ENCODE measurements around the gene ATP6V0A4.
"Not testable (repeated sequence)": the region's sequence is repeated elsewhere in the genome, so short reads cannot be mapped to it uniquely, and the experiment has no call there.

ATP6V0A4 gene

GRCh38 chr7:138748666-138749065, 49.3 kb downstream of the ATP6V0A4 start:
- no peak for DNase-seq

GRCh38 chr7:138746073-138746472, 51.9 kb downstream of the ATP6V0A4 start:
- DNase-seq, result no peak

GRCh38 chr7:138745189-138745588, 52.8 kb downstream of the ATP6V0A4 start:
- no peak for DNase-seq

GRCh38 chr7:138741453-138741735, 56.6 kb downstream of the ATP6V0A4 start:
- no peak for DNase-seq

- DNase-seq, result no peak
Measured at GRCh38 chr7:138739859-138740258, 58.1 kb downstream of the ATP6V0A4 start.

- no peak for DNase-seq
Measured at GRCh38 chr7:138738551-138739335, 59.3 kb downstream of the ATP6V0A4 start.

- no peak for DNase-seq
Measured at GRCh38 chr7:138738114-138738513, 59.9 kb downstream of the ATP6V0A4 start.

- DNase-seq, result no peak
Measured at GRCh38 chr7:138735399-138735798, 62.6 kb downstream of the ATP6V0A4 start.

- not testable (repeated sequence) for DNase-seq
Measured at GRCh38 chr7:138731733-138732132, 66.3 kb downstream of the ATP6V0A4 start.

GRCh38 chr7:138729444-138729843, 68.6 kb downstream of the ATP6V0A4 start:
- DNase-seq, result no peak

GRCh38 chr7:138727336-138728099, 70.5 kb downstream of the ATP6V0A4 start:
- DNase-seq, result no peak

GRCh38 chr7:138726288-138726687, 71.7 kb downstream of the ATP6V0A4 start:
- DNase-seq, result no peak

- DNase-seq, result no peak
Measured at GRCh38 chr7:138720286-138720685, 77.7 kb downstream of the ATP6V0A4 start.

GRCh38 chr7:138716889-138717288, 81.1 kb downstream of the ATP6V0A4 start:
- DNase-seq, result no peak

GRCh38 chr7:138713191-138713590, 84.8 kb downstream of the ATP6V0A4 start:
- no peak for DNase-seq

GRCh38 chr7:138712652-138713051, 85.3 kb downstream of the ATP6V0A4 start:
- DNase-seq, result no peak

- no peak for DNase-seq
Measured at GRCh38 chr7:138710536-138711385, 87.2 kb downstream of the ATP6V0A4 start.

- no peak for DNase-seq
Measured at GRCh38 chr7:138705167-138705566, 92.8 kb downstream of the ATP6V0A4 start.

- no peak for DNase-seq
Measured at GRCh38 chr7:138701537-138701923, 96.5 kb downstream of the ATP6V0A4 start.

- DNase-seq, result no peak
Measured at GRCh38 chr7:138700857-138701536, 97.0 kb downstream of the ATP6V0A4 start, which contains the start of gene SVOPL. SVOPL (minus strand) TSS chr7:138701362; CDS start chr7:138679045, 22,317 bp downstream.

GRCh38 chr7:138699661-138700060, 98.3 kb downstream of the ATP6V0A4 start:
- DNase-seq, result no peak

- no peak for DNase-seq
Measured at GRCh38 chr7:138698281-138698680, 99.7 kb downstream of the ATP6V0A4 start.
